ENCODE measurements around the gene MACO1. TPM values are rescaled to one million over a fixed set of nuclear protein-coding genes. Genes with fewer than 3 reads are reported as not detected.

Gene MACO1
- total RNA-seq, 1 experiment from 2014 or later, result 9.8 TPM

- no peaks in the 10 kb centered on the region for H3K9me2 ChIP-seq (ENCODE audit: insufficient read depth)
- TF ChIP-seq TCF7L2 (IDR thresholded peaks at IDR 0.05; ENCODE audit: borderline replicate concordance, extremely low read depth, insufficient read depth, insufficient read length) (no peak), EZH2 (IDR thresholded peaks at IDR 0.05) (no peak), CEBPB (IDR thresholded peaks at IDR 0.05; ENCODE audit: low read depth) (no peak), POLR2AphosphoS5 (IDR thresholded peaks at IDR 0.05; ENCODE audit: low read depth, low read length) (no peak), ZNF274 (IDR thresholded peaks at IDR 0.05; ENCODE audit: low read depth, low read length) (no peak), CBX3 (IDR thresholded peaks at IDR 0.05; ENCODE audit: low read depth) (no peak), ZFX (IDR thresholded peaks at IDR 0.05) (no peak)
- TF ChIP-seq, protein P1, sequence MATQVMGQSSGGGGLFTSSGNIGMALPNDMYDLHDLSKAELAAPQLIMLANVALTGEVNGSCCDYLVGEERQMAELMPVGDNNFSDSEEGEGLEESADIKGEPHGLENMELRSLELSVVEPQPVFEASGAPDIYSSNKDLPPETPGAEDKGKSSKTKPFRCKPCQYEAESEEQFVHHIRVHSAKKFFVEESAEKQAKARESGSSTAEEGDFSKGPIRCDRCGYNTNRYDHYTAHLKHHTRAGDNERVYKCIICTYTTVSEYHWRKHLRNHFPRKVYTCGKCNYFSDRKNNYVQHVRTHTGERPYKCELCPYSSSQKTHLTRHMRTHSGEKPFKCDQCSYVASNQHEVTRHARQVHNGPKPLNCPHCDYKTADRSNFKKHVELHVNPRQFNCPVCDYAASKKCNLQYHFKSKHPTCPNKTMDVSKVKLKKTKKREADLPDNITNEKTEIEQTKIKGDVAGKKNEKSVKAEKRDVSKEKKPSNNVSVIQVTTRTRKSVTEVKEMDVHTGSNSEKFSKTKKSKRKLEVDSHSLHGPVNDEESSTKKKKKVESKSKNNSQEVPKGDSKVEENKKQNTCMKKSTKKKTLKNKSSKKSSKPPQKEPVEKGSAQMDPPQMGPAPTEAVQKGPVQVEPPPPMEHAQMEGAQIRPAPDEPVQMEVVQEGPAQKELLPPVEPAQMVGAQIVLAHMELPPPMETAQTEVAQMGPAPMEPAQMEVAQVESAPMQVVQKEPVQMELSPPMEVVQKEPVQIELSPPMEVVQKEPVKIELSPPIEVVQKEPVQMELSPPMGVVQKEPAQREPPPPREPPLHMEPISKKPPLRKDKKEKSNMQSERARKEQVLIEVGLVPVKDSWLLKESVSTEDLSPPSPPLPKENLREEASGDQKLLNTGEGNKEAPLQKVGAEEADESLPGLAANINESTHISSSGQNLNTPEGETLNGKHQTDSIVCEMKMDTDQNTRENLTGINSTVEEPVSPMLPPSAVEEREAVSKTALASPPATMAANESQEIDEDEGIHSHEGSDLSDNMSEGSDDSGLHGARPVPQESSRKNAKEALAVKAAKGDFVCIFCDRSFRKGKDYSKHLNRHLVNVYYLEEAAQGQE (IDR thresholded peaks at IDR 0.05; ENCODE audit: low read depth), result no peak
- TF ChIP-seq, protein P2, sequence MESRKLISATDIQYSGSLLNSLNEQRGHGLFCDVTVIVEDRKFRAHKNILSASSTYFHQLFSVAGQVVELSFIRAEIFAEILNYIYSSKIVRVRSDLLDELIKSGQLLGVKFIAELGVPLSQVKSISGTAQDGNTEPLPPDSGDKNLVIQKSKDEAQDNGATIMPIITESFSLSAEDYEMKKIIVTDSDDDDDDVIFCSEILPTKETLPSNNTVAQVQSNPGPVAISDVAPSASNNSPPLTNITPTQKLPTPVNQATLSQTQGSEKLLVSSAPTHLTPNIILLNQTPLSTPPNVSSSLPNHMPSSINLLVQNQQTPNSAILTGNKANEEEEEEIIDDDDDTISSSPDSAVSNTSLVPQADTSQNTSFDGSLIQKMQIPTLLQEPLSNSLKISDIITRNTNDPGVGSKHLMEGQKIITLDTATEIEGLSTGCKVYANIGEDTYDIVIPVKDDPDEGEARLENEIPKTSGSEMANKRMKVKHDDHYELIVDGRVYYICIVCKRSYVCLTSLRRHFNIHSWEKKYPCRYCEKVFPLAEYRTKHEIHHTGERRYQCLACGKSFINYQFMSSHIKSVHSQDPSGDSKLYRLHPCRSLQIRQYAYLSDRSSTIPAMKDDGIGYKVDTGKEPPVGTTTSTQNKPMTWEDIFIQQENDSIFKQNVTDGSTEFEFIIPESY (IDR thresholded peaks at IDR 0.05; ENCODE audit: extremely low read depth, insufficient replicate concordance, low read length), result no peak
- intact Hi-C loops (cut with micrococcal nuclease), result loop anchor here (5.0 kb wide), 1 partner anchor 297 kb away; no protein-coding TSS in a partner anchor
- H4K20me1 ChIP-seq (ENCODE audit: insufficient read depth), result no peaks in the 10 kb centered on the region
- ChIA-PET RAD21 (ENCODE audit: low non-redundant PET in 1 of 2, low total read pairs in 2 of 2, uncharacterized antibody in 2 of 2, unreplicated experiment in 2 of 2) (no interaction called here), POLR2A (no interaction called here), CTCF (no interaction called here)
- no peaks in the 10 kb centered on the region for H3K27me3 ChIP-seq (ENCODE audit: insufficient read depth, low read length)
- H3K9ac ChIP-seq (ENCODE audit: low read length), result no peak overlapping the region
- DNase-seq (ENCODE audit: low read depth, low spot score) (no peak), ATAC-seq (no peak)
- peaks cover 10 to 13% of the 10 kb centered on the region in 2 experiments for H3K4me1 ChIP-seq (ENCODE audit: control insufficient read depth in 1 of 2, insufficient read depth in 2 of 2, low read length in 2 of 2)
- peaks cover 0 to 3% of the 10 kb centered on the region in 2 experiments; a peak in 1 of 4 replicates for H3K36me3 ChIP-seq (ENCODE audit: control insufficient read depth in 1 of 2, insufficient read depth in 2 of 2, low read length in 2 of 2)
- H3K27ac ChIP-seq (ENCODE audit: low read depth, low read length), result no peak overlapping the region
- no peaks in the 10 kb centered on the region for H3K79me2 ChIP-seq (ENCODE audit: insufficient read depth, low read length)
- no peak overlapping the region for H3K4me2 ChIP-seq (ENCODE audit: low read length)
- H2AFZ ChIP-seq (ENCODE audit: low read depth, low read length, poor library complexity, severe bottlenecking), result no peak overlapping the region
- no TSS peak for BruUV-seq (replicated peaks)
- no peak overlapping the region for H3K4me3 ChIP-seq (replicated peaks in 1 of 2; ENCODE audit: low read depth in 1 of 2, low read length in 2 of 2)
- no peaks in the 10 kb centered on the region for H3K9me3 ChIP-seq (ENCODE audit: control insufficient read depth in 1 of 2, insufficient read depth in 1 of 2, low read depth in 1 of 2, low read length in 2 of 2)
These were observed 70.0 kb downstream of the MACO1 start for GRCh38 chr1:25500694-25501093.
